ENCODE results near the gene SYNE1.
"Not testable (repeated sequence)": the region's sequence is repeated elsewhere in the genome, so short reads cannot be mapped to it uniquely, and the experiment has no call there.

The SYNE1 gene

GRCh38 chr6:152328200-152328599, 309.0 kb downstream of the SYNE1 start:
- not testable (repeated sequence) for H3K27ac ChIP-seq (ENCODE audit: low read depth, low read length); H3K23ac ChIP-seq (ENCODE audit: low read length); H3K36me3 ChIP-seq (ENCODE audit: control insufficient read depth, insufficient read depth, low read length); H3K4me3 ChIP-seq (ENCODE audit: low read length); H4K8ac ChIP-seq (ENCODE audit: low read depth, low read length); H3K4me1 ChIP-seq (ENCODE audit: control insufficient read depth, low read depth, low read length); H3K27me3 ChIP-seq (ENCODE audit: insufficient read depth, low read length, poor library complexity); H3K56ac ChIP-seq (ENCODE audit: low read length); H3K4ac ChIP-seq (ENCODE audit: low read depth, low read length); H3K79me2 ChIP-seq (ENCODE audit: control insufficient read depth, insufficient read depth, low read length); H3K79me1 ChIP-seq (ENCODE audit: low read length); H3K4me2 ChIP-seq (ENCODE audit: low read length); H3K18ac ChIP-seq (ENCODE audit: low read length); DNase-seq; H2BK120ac ChIP-seq (ENCODE audit: low read depth, low read length); H2AK5ac ChIP-seq (ENCODE audit: low read length); H3K9ac ChIP-seq (ENCODE audit: low read length); H2BK5ac ChIP-seq (ENCODE audit: low read length); H2BK15ac ChIP-seq (replicated peaks; ENCODE audit: low read depth); H4K5ac ChIP-seq (ENCODE audit: low read length)
- WGBS (ENCODE audit: extremely low coverage, insufficient coverage, low lambda C conversion rate): no CpG with 5 or more reads among the region's 3 CpGs

DNA sequence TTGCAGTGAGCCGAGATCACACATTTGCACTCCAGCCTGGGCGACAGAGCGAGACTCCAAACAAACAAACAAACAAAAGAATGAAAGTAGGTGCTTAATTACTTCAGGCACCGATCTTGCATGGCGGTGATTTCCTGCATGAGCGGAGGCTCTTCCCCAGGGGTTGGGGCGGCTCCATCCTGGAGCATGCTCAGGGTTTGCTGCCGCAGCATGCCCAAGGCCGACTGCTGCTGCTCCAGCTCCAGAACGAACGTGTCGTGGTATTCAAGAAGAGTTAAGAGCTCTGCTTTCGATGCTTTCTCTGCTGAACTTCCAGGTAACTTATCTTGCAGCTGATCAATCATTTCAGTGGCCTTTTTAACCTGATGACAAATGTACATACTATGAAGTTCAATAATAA, 313.8 kb downstream of the SYNE1 start:
- no peak overlapping the region for H4K8ac ChIP-seq (ENCODE audit: low read depth, low read length)
- no peak overlapping the region for H2BK5ac ChIP-seq (ENCODE audit: low read length)
- H3K4me1 ChIP-seq (ENCODE audit: control insufficient read depth, low read depth, low read length): no peaks in the 10 kb centered on the region
- H3K23ac ChIP-seq (ENCODE audit: low read length): no peak overlapping the region
- H3K4me3 ChIP-seq (ENCODE audit: low read length): no peak overlapping the region
- no peak overlapping the region for H3K18ac ChIP-seq (ENCODE audit: low read length)
- H3K36me3 ChIP-seq (ENCODE audit: control insufficient read depth, insufficient read depth, low read length): no peaks in the 10 kb centered on the region
- no peak overlapping the region for H3K4me2 ChIP-seq (ENCODE audit: low read length)
- H2BK120ac ChIP-seq (ENCODE audit: low read depth, low read length): no peak overlapping the region
- H3K27ac ChIP-seq (ENCODE audit: low read depth, low read length): no peak overlapping the region
- H2AK5ac ChIP-seq (ENCODE audit: low read length): no peak overlapping the region
- no peak overlapping the region for H3K4ac ChIP-seq (ENCODE audit: low read depth, low read length)
- H3K79me2 ChIP-seq (ENCODE audit: control insufficient read depth, insufficient read depth, low read length): no peaks in the 10 kb centered on the region
- no peak overlapping the region for H3K9ac ChIP-seq (ENCODE audit: low read length)
- WGBS (ENCODE audit: extremely low coverage, insufficient coverage, low lambda C conversion rate): no CpG with 5 or more reads among the region's 13 CpGs
- H2BK15ac ChIP-seq (replicated peaks; ENCODE audit: low read depth): no peak overlapping the region
- DNase-seq: no peak
- H3K79me1 ChIP-seq (ENCODE audit: low read length): no peaks in the 10 kb centered on the region
- no peaks in the 10 kb centered on the region for H3K27me3 ChIP-seq (ENCODE audit: insufficient read depth, low read length, poor library complexity)
- H3K56ac ChIP-seq (ENCODE audit: low read length): no peak overlapping the region
- no peak overlapping the region for H4K5ac ChIP-seq (ENCODE audit: low read length)

DNA sequence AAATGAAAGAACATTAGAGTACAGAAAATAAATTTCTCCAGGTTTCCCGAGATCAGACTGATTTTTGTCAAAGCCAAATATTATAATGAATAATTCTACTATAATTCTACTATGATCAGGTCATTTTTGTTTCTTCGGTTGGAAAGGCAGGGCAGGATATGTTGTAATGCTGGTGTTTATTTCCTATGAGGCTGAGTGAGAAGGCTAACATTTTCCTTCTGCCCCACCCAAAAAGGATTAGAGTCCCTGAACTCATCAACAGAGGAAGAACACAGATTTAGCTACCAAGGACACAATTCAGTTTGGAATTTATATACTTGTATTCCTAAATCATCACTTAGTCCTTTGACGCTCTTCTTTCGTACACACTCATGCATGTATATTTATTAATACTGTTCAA, 318.9 kb downstream of the SYNE1 start:
- H3K4me2 ChIP-seq (ENCODE audit: low read length): no peak overlapping the region
- H2BK5ac ChIP-seq (ENCODE audit: low read length): no peak overlapping the region
- H2BK120ac ChIP-seq (ENCODE audit: low read depth, low read length): no peak overlapping the region
- H2BK15ac ChIP-seq (replicated peaks; ENCODE audit: low read depth): no peak overlapping the region
- no CpG with 5 or more reads among the region's 4 CpGs for WGBS (ENCODE audit: extremely low coverage, insufficient coverage, low lambda C conversion rate)
- H3K27me3 ChIP-seq (ENCODE audit: insufficient read depth, low read length, poor library complexity): no peaks in the 10 kb centered on the region
- H3K79me2 ChIP-seq (ENCODE audit: control insufficient read depth, insufficient read depth, low read length): no peaks in the 10 kb centered on the region
- H3K36me3 ChIP-seq (ENCODE audit: control insufficient read depth, insufficient read depth, low read length): no peaks in the 10 kb centered on the region
- H4K8ac ChIP-seq (ENCODE audit: low read depth, low read length): no peak overlapping the region
- H3K27ac ChIP-seq (ENCODE audit: low read depth, low read length): no peak overlapping the region
- H3K4me3 ChIP-seq (ENCODE audit: low read length): no peak overlapping the region
- no peak overlapping the region for H4K5ac ChIP-seq (ENCODE audit: low read length)
- H3K9ac ChIP-seq (ENCODE audit: low read length): no peak overlapping the region
- no peak overlapping the region for H3K18ac ChIP-seq (ENCODE audit: low read length)
- H3K56ac ChIP-seq (ENCODE audit: low read length): no peak overlapping the region
- DNase-seq: no peak
- no peaks in the 10 kb centered on the region for H3K79me1 ChIP-seq (ENCODE audit: low read length)
- H3K4me1 ChIP-seq (ENCODE audit: control insufficient read depth, low read depth, low read length): peaks cover 2% of the 10 kb centered on the region
- H3K4ac ChIP-seq (ENCODE audit: low read depth, low read length): no peak overlapping the region
- no peak overlapping the region for H3K23ac ChIP-seq (ENCODE audit: low read length)
- H2AK5ac ChIP-seq (ENCODE audit: low read length): no peak overlapping the region

GRCh38 chr6:152316024-152316423, 321.1 kb downstream of the SYNE1 start:
- peaks cover 2% of the 10 kb centered on the region for H3K4me1 ChIP-seq (ENCODE audit: control insufficient read depth, low read depth, low read length)
- H3K79me2 ChIP-seq (ENCODE audit: control insufficient read depth, insufficient read depth, low read length): no peaks in the 10 kb centered on the region
- no peak overlapping the region for H3K18ac ChIP-seq (ENCODE audit: low read length)
- no peak overlapping the region for H3K27ac ChIP-seq (ENCODE audit: low read depth, low read length)
- H3K4me3 ChIP-seq (ENCODE audit: low read length): no peak overlapping the region
- no peak overlapping the region for H2AK5ac ChIP-seq (ENCODE audit: low read length)
- H3K4me2 ChIP-seq (ENCODE audit: low read length): no peak overlapping the region
- H2BK120ac ChIP-seq (ENCODE audit: low read depth, low read length): no peak overlapping the region
- no peak overlapping the region for H3K23ac ChIP-seq (ENCODE audit: low read length)
- no peaks in the 10 kb centered on the region for H3K36me3 ChIP-seq (ENCODE audit: control insufficient read depth, insufficient read depth, low read length)
- no CpG with 5 or more reads among the region's 7 CpGs for whole genome bisulfite sequencing (ENCODE audit: extremely low coverage, insufficient coverage, low lambda C conversion rate)
- H3K79me1 ChIP-seq (ENCODE audit: low read length): no peaks in the 10 kb centered on the region
- no peak for DNase-seq
- H3K56ac ChIP-seq (ENCODE audit: low read length): no peak overlapping the region
- no peak overlapping the region for H4K8ac ChIP-seq (ENCODE audit: low read depth, low read length)
- H2BK15ac ChIP-seq (replicated peaks; ENCODE audit: low read depth): no peak overlapping the region
- no peak overlapping the region for H3K4ac ChIP-seq (ENCODE audit: low read depth, low read length)
- no peaks in the 10 kb centered on the region for H3K27me3 ChIP-seq (ENCODE audit: insufficient read depth, low read length, poor library complexity)
- no peak overlapping the region for H2BK5ac ChIP-seq (ENCODE audit: low read length)
- H4K5ac ChIP-seq (ENCODE audit: low read length): no peak overlapping the region
- no peak overlapping the region for H3K9ac ChIP-seq (ENCODE audit: low read length)

- Histone ChIP-seq H3K79me2 (ENCODE audit: control insufficient read depth, insufficient read depth, low read length) (no peaks in the 10 kb centered on the region), H3K27me3 (ENCODE audit: insufficient read depth, low read length, poor library complexity) (no peaks in the 10 kb centered on the region), H3K23ac (ENCODE audit: low read length) (no peak overlapping the region), H3K4me1 (ENCODE audit: control insufficient read depth, low read depth, low read length) (peaks cover 2% of the 10 kb centered on the region), H2BK5ac (ENCODE audit: low read length) (peak overlapping the region; percentile 86), H3K27ac (ENCODE audit: low read depth, low read length) (peak overlapping the region; percentile 81), H3K36me3 (ENCODE audit: control insufficient read depth, insufficient read depth, low read length) (no peaks in the 10 kb centered on the region), H4K5ac (ENCODE audit: low read length) (no peak overlapping the region), H4K8ac (ENCODE audit: low read depth, low read length) (no peak overlapping the region), H3K4me3 (ENCODE audit: low read length) (no peak overlapping the region), H2AK5ac (ENCODE audit: low read length) (no peak overlapping the region), H3K18ac (ENCODE audit: low read length) (peak overlapping the region; percentile 95), H2BK120ac (ENCODE audit: low read depth, low read length) (no peak overlapping the region), H3K4ac (ENCODE audit: low read depth, low read length) (no peak overlapping the region), H3K4me2 (ENCODE audit: low read length) (no peak overlapping the region), H3K56ac (ENCODE audit: low read length) (peak overlapping the region; percentile 69), H3K9ac (ENCODE audit: low read length) (no peak overlapping the region), H2BK15ac (replicated peaks; ENCODE audit: low read depth) (no peak overlapping the region), H3K79me1 (ENCODE audit: low read length) (no peaks in the 10 kb centered on the region)
- no peak for DNase-seq
- WGBS (ENCODE audit: extremely low coverage, insufficient coverage, low lambda C conversion rate): no CpG with 5 or more reads among the region's 5 CpGs
Measured at GRCh38 chr6:152314483-152314832, 322.7 kb downstream of the SYNE1 start.
